Cardiac fibroblast (primary cell): Measurements from ENCODE around the gene SFT2D3.

Experiments used
- DNase-seq, 2 donors: peaks; one replicate each; pipeline versions ENCODE4 v3.0.0 to v3.0.0-alpha.2; 2010; ENCODE audit warnings: low read depth in 2 of 2
- H3K4me3 ChIP-seq, 2 donors: replicated peaks in 1 of 2; 1 replicate in 1 of 2; 2 replicates in 1 of 2; pipeline ENCODE4 v1.5.1; 2011; ENCODE audit warnings: low read depth in 2 of 2, low read length in 2 of 2, mild to moderate bottlenecking in 2 of 2, moderate library complexity in 1 of 2
- CTCF ChIP-seq: IDR thresholded peaks from one replicate; pipeline ENCODE4 v1.5.1; 2011; ENCODE audit warnings: low read depth, mild to moderate bottlenecking, low read length, inconsistent platforms

SFT2D3 gene

GRCh38 chr2:127709336-127709735 is 8.0 kb downstream of the SFT2D3 start:
- no peak for DNase-seq
- no peak overlapping the region for H3K4me3 ChIP-seq
- no peak for TF ChIP-seq CTCF

- no peak overlapping the region for H3K4me3 ChIP-seq
- no peak for DNase-seq
- TF ChIP-seq CTCF: no peak
These were observed 11.7 kb downstream of the SFT2D3 start for GRCh38 chr2:127712999-127713398.

GRCh38 chr2:127713562-127713961 is 12.3 kb downstream of the SFT2D3 start:
- no peak for TF ChIP-seq CTCF
- DNase-seq: no peak
- H3K4me3 ChIP-seq: no peak overlapping the region

GRCh38 chr2:127715778-127716449 is 14.6 kb downstream of the SFT2D3 start:
- H3K4me3 ChIP-seq: no peak overlapping the region
- TF ChIP-seq CTCF: no peak
- no peak for DNase-seq

- no peak for DNase-seq
- no peak for TF ChIP-seq CTCF
- H3K4me3 ChIP-seq: no peak overlapping the region
These were observed 17.0 kb downstream of the SFT2D3 start for GRCh38 chr2:127718271-127718670.

- TF ChIP-seq CTCF: no peak
- no peak for DNase-seq
- H3K4me3 ChIP-seq: no peak overlapping the region
These were observed 18.3 kb downstream of the SFT2D3 start for GRCh38 chr2:127719301-127720218.
